HCEC 1CT (cell line): ENCODE results near the gene NDUFA13.

ENCODE experiments used
- DNase-seq: peaks from one replicate; pipeline ENCODE4 v3.0.0-alpha.2; 2017

The NDUFA13 gene

DNA sequence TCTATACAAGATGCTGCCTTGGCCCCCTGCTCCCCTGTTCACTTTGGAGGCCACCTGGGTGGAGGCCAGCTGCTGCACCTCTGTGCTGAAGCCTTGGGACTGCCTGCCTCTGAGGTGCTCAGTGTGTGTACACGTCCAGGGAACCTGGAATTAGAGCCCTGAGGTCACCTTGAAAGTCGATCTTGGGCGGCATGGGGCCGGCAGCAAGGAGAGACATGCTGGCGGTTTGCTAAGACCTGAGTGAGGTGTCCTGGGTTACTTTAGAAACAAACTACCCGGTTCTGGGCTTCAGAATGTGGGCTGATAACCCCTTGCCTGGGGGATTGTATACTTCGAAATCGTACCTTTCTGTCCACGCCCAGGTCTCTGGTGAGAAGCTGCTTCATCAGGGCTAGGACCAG, 26.2 kb upstream of the NDUFA13 start:
- no peak for DNase-seq

GRCh38 chr19:19490214-19490968, 25.6 kb upstream of the NDUFA13 start:
- peak; percentile 72 for DNase-seq

- no peak for DNase-seq
Observed at GRCh38 chr19:19491321-19492025, 24.6 kb upstream of the NDUFA13 start.

DNA sequence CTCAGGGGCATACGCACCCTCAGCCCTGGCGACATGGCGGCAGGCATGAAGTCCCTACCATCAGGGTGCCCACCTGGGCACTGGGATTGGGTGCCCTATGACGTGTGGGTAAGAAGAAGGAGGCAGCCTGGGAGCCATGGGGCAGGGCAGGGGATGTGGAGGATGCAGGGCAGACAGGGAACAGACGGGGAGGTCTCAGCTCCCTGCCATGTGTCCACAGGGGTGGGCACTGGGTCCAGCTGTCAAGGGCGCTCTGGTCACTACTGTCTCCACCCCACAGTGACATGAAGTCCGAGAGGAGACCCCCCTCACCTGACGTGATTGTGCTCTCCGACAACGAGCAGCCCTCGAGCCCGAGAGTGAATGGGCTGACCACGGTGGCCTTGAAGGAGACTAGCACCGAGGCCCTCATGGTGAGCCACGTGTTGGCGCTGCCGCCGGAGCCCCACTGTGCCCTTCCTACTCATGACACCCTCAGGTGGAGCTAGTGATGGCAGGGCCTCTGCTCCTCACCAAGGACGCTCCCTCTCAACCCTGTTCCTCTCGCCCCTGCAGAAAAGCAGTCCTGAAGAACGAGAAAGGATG, 23.9 kb upstream of the NDUFA13 start:
- DNase-seq: no peak

- DNase-seq: no peak
Observed at GRCh38 chr19:19493841-19494546, 22.0 kb upstream of the NDUFA13 start.

GRCh38 chr19:19495614-19496603, 20.1 kb upstream of the NDUFA13 start:
- no peak for DNase-seq

DNA sequence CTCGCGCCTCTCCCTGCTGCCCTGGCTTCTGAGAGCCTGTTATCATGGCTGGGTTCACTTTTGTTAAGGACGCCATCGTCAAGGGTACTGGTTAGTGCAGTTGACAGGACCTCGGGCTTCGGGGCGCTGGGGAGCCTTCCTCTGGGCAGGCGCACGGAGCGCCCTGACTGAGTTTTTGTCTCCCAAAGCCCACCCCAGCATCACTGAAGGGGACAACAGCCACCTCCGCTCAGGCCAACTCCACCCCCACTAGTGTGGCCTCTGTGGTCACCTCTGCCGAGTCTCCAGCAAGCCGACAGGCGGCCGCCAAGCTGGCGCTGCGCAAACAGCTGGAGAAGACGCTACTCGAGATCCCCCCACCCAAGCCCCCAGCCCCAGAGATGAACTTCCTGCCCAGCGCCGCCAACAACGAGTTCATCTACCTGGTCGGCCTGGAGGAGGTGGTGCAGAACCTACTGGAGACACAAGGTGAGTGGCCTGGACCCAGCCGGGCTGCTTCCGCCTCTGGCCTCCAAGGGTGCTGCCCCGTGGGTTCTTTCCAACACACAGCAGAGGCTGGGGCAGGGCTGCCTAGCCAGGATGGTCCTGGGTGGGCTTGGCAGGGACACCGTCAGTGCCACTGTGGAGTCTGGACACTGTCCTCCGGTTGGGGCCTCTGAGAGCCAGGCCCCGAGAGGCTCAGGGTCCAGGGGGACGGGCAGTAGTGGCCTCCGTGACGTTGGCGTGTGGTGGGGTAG, 17.6 kb upstream of the NDUFA13 start:
- no peak for DNase-seq

GRCh38 chr19:19499272-19499995, 16.6 kb upstream of the NDUFA13 start:
- DNase-seq: no peak

DNA sequence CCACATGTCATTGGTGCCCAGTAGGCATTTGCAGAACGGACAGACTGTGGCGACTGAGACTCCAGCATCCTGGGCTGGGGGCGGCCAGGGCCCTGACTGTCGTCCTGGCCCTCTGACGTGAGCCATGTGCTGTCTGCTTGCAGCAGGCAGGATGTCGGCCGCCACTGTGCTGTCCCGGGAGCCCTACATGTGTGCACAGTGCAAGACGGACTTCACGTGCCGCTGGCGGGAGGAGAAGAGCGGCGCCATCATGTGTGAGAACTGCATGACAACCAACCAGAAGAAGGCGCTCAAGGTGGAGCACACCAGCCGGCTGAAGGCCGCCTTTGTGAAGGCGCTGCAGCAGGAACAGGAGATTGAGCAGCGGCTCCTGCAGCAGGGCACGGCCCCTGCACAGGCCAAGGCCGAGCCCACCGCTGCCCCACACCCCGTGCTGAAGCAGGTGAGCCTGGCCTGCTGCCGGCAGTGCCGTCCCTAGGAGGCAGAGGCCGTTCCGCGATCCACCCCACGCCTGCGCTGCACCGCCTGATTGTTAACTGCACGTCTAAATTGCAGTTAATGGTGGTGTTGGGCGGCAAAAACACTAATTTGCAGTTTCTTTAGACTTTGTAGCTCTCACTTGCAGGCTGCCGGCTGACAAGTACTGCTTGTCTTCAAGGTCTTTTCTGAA, 14.9 kb upstream of the NDUFA13 start:
- DNase-seq: no peak

GRCh38 chr19:19501798-19502197, 14.2 kb upstream of the NDUFA13 start:
- no peak for DNase-seq

GRCh38 chr19:19502281-19502680, 13.7 kb upstream of the NDUFA13 start:
- no peak for DNase-seq

- DNase-seq: no peak
Observed at GRCh38 chr19:19502808-19503602, 13.0 kb upstream of the NDUFA13 start.

DNA sequence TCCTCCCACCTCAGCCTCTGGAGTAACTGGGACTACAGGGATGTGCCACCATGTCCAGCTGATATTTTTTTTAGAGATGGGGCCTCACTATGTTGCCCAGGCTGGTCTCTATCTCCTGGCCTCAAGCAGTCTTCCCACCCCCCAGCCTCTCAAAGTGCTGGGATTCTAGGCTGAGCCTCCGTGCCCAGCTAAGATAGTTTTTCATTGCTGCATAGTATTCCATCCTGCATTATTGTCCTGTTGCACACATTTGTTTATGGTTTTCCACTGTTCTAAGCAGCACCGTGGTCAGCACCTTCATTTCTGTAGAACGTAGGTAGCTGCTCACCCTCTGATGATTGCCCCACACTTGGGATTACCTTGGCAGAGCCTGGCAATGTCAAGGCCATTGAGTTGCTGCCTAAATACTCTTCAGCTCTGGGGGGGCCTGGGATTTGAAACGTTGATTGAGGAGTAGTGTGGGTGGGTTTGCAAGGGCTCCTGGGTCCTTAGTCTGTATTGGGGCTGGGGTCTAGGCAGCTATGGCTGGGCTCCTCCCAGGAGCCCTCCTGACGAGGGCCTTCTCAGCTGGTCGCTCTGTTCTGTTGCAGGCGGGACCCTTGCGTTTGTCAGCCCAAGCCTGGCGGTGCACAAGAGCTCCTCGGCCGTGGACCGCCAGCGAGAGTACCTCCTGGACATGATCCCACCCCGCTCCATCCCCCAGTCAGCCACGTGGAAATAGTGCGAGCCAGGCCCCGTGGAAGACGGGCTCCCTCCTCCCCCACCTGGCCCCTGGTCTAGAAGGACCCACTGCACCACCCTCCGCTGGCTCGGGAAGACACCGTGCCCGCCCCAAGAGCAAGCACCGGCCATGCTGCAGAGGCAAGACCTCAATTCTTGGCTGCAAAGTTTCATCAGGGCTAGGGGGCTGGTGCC, 11.0 kb upstream of the NDUFA13 start:
- DNase-seq: no peak

DNA sequence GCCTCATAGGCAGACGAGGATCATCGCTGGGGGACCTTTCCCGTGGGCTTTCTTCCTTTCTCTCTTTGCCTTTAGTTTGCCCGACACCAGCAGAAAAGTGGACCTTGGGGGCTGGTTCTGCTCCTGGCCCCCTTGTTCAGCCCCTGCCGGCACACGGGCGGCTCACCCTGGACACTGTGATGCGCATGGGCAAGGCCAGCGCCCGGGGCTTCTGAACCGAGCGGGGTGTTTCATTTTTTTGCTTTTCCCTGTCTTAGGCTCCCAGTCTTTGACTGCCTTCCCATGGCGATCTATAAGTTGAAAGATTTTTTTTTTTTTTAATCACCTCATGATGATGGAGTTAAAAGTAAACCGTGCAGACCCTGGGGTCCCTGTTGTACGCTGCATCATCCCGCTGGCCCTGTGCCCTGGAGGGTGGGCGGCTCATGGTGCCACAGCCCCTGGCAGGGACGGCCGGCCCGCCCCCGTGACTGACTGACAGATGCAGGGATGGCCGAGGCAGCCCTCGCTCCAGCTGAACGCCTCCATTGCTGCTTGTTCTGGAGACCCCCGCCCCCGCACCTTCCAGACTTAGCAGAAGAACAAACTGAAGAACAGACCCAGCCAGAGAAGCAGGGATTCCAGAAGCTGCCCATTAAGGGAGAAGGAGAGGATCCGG, 10.2 kb upstream of the NDUFA13 start:
- no peak for DNase-seq

- no peak for DNase-seq
Observed at GRCh38 chr19:19506592-19506991, 9.4 kb upstream of the NDUFA13 start.

GRCh38 chr19:19507354-19507753, 8.7 kb upstream of the NDUFA13 start:
- DNase-seq: no peak

DNA sequence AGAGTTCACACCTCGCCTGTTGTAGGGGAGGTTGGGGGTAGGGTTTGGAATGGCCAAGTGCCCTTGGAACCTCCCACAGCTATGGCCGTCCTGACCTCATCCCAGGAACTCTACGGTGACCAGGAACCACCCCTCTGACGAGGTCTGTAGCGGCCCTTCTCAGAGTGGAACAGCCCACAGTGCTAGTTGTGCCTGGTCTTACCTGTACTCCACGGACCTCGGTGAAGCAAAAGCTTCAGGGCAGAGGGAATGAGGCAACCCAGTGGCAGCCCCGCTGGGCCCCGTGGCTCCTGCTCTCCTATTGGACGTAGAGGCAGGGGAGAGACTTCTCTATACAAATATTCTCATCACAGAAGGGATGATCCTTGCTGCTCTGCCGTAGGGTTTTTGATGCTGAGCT, 7.8 kb upstream of the NDUFA13 start:
- no peak for DNase-seq

- DNase-seq: no peak
Observed at GRCh38 chr19:19510432-19510831, 5.6 kb upstream of the NDUFA13 start.
